ENCODE data around the gene EFCAB6.
A peak's percentile ranks its signal among the peaks of the same experiment; 100 is the strongest.

EFCAB6 gene

DNA sequence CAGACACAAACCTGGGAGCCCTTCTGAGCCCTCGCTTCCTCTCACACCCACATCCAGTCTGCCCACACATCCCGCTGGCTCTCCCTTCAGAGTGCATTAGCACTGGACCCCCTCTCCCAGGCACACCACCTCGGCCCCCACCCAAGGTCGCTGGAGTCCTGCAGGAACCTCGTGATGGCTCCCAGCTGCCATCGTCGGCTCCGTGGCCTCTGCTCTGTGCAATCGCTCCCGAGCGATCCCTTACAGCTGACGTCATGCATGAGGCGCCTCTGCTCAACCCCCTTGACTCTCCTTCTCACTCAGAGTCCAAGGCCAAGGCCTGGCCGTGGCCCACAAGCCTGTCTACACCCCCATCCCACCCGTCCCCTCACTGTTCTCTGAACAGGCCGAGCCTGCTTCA lies 183.9 kb downstream of the EFCAB6 start:
- DNase-seq: no peak

DNA sequence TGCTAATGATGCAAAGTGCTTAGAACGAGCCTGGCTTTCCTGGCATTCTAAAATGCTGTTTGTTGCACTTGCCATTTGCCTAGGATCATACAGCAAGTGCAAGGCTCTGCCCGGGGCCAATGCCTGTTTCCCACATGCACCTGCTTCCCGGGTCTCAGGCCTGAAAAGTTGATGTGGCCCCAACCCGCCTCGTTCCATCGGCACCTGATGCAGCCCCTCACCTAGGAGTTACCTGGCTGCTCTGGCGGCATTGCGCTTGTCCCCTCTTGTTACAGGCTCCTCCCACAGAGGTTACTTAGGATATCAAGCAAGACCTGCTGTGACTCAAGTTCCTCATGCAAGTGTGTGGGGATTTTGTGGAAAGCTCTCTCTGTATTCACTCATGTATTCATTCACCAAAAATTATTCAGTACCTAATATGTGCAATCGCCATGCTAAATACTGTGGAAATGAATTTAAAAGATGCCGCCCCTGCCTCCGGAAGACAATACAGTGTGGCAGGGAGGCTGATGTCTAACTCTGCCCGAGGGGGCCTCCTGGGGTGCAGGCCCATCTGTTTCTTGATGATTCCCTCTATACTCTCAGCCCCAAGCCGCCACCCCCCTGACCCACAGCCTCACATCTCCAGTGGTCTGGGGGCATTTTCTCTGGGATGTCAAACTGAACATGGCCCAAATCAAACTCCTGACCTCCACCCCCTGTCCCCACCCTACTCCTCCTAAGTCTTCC lies 184.5 kb downstream of the EFCAB6 start:
- DNase-seq: no peak

DNA sequence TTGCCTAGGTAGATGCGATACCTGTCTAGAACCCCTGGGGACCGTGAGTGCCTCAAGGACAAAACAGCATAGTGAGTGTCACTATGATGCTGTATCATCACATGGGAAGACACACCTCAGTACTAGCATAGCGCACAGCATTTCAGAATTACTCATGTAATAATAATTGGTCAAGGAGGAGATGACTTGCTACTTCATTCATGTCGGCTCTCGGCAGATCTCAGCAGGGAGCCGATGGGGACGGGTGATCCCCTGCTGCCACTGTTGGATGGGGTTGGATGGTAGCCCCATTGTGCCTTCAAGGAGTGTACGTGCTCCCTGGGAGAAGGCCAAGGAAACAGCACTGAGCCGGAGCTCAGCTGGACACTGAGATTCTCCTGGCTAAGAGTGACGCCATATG lies 186.9 kb downstream of the EFCAB6 start:
- peak; percentile 1 for DNase-seq

DNA sequence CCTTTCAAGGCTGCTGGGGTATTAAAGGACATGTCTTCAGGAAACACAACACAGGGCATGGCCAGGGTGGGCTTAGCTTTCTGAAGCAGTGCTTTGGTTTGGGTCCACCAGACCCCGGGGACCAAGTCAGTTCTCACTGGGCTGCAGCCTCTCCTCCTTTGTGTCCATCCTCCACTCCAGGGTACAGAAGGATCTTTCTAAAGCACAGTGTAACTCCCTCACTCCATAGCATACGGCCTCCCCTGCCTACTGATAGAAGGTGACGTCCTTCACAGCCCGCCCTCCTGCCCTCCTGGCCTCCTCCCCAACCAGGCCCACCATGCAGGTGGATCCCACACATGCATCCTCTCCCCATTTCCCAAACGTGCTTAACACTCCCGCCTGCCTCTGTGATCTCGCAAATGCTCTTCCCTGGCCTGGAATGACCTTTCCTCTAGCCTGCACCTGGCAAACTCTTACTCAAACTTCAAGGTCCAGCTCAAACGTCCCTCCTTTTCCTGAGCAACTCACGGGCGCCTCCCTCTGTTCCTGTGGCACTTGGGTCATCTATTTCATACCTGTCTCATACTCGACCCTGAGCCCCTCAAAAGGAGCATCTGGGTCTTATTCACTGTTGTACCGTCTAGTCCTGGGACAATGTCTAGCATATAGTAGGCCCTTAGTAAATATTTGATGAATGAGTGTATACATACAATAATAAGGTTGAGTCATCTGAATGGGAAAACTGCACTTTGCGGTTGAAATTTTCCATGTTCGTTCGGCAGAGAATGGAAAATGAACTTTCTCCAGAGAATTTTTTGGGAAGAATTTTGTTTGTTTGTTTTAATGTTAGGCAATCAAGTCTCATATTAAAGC lies 187.7 kb downstream of the EFCAB6 start:
- DNase-seq: peak; percentile 28

DNA sequence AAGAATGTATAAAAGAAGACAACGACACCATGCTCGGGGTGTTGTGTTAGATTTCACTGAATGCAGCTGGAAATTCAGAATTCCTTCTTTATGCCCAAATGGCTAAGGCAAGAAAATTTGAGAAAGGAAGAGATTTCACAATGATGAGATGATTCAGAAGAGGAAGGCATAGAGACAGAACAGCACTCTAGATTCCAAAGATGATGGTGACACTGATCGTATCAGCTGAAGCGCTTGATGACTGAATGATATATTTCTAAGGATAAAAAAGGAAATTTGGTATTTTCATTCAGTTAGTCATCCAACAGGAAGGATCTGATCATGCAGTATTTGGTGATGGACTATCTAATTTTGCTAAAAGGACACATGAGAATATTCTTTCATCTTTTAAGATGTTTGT lies 189.2 kb downstream of the EFCAB6 start:
- peak; percentile 12 for DNase-seq

DNA sequence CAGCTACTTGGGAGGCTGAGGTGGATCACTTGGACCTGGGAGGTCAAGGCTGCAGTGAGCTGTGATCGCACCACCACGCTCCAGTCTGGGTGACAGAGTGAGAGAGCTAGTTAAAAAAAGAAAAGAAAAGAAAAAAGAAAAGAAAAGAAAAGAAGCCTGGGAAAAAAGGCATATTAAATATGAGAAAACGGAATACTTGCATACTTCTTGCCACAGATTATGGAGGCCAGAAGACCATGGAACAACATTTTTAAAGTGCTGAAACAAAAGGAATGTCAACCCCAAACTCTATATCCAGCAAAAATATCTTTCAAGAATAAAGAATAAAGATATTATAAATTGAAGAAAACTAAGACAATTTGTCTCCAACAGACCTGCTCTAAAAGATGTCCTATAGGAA lies 191.9 kb downstream of the EFCAB6 start:
- DNase-seq: no peak

DNA sequence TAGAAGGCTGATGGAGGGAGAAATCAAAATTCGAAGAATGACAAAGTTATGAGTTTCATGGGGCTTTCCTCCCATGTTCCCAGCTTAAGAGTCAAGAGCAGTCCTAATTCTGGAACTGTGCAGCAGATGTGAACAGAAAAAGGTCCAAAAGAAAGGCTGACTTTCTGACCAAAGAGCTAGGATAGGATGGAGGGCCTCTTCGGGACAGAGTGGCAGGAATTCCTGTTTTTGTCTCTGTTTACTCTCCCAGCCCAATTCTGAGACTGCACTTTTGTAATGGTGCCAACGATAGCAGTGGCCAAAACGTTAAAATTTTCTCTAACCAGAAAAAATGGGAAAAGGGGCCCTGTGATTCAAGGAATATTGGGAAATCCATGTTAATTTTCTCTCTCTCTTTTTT lies 193.6 kb downstream of the EFCAB6 start:
- no peak for DNase-seq

DNA sequence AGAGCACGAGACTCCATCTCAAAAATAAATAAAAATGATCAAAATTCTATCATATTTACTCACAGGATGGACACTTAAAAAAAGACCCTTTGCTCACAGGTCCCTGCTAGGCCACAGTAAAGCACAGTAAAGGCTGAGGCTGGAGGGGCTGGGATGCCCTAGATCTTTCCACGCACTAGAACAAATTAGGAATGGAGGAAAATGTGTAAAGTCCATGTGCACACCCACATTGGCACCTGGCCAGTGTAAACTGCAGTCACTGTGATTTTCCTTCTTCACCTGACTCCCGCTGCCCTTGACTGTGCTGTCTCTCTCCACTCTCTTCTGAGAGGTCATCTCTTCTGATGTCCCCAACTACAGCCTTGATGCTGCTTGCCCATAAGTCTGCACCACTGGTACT lies 195.5 kb downstream of the EFCAB6 start:
- no peak for DNase-seq

DNA sequence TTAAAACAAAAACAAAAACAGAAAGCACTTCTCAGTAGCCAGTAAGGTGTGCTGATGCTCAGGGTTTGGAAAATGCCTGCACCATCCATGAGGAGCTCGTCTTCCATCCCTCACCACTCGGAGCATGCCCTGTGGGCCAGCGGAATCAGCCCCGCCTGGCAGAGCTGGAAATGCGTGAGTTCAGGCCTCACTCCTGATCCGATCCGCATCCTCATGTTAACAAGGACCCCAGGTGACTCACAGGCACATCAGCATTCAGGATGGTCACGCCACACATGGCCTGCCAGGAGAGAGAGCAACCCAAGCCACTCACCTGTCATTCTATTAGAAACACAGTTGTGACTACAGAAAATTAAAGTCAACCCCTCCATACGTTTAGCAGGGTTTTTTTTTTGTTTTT lies 211.8 kb downstream of the EFCAB6 start:
- DNase-seq: no peak

DNA sequence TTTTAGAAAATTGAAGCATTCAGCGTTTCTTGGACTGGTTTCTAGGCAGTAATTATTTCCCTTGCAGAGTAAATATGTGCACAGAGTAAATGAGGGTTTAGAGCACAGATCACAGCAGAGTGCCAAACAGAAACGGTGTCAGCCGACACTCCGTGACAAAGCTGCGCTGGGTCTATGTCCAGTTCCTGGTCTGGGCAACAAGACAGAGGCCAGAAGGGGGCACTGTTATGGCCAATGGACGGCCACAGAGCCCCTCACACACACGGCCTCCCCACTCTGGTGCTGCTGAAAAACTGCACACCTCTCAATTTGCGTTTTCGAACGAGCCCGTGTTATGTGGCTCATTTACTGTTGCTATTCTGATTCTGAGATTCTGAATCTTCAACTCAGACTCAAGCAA lies 219.6 kb downstream of the EFCAB6 start:
- no peak for DNase-seq

DNA sequence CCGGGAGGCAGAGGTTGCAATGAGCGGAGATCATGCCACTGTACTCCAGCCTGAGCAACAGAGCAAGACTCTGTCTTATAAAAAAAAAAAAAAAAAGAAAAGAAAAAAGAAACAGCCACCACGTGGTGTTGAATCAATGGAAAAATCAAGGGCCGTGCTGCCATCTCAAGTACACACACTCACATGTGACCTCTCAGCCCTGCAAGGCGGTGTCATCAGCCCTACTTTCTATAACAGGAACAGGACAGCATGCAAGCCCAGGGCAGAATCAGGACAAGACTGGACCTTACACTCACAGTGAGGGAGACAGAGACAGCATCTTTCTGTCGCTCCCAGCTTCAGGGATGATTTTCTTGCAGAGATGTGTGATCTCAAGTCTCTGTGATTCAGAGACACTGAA lies 220.7 kb downstream of the EFCAB6 start:
- no peak for DNase-seq

DNA sequence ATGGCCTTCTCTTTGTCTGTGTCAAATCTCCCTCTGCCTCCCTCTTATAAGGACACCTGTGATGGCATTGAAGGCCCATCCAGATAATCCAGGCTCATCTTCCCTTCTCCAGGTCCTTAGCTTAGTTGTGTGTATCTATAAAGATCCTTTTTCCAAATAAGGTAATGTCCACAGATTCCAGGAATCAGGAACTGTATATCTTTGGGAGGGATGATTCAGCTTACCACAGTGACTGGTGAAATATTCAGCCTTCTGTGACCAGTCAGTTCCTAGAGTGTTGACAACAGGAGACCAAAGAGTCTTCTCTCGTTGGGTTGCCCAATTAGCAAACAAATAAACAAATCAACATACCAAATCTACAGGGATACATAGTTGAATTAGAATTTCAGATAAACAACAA lies 224.5 kb downstream of the EFCAB6 start:
- DNase-seq: peak; percentile 32

DNA sequence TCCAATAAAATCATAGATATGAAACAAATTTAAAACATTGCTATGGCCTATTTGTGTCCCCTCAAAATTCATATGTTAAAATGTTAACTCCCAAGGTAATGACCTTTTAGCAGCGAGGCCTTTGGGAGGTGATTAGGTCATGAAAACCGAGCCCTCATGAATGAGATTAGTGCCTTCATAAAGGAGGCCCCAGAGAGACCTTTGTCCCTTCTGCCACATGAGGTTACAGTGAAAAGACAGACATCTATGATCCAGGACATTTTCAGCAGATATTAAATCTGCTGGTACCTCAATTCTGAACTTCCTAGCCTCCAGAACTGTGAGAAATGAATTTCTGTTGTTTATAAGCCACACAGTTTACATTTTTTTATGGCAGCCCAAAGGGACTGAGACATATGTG lies 228.6 kb downstream of the EFCAB6 start:
- no peak for DNase-seq

DNA sequence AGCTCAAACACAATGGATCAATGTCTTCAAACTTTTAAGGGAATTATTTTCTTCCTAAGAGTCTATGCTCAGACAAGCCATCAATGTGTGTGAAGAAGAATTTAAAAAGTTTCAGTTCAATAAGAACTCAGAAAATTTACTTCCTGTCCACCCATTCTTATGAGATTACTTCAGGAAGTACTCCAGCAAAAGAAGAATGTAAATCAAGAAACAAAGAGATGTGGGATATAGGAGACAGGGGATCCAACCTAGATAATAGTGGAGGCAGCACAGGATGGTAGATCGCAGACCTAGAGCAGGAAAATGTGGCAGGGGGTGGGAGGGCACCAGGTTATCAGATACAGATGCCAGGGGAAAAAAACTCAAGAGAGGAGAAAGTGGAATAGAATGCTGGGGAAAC lies 229.7 kb downstream of the EFCAB6 start:
- DNase-seq: no peak

DNA sequence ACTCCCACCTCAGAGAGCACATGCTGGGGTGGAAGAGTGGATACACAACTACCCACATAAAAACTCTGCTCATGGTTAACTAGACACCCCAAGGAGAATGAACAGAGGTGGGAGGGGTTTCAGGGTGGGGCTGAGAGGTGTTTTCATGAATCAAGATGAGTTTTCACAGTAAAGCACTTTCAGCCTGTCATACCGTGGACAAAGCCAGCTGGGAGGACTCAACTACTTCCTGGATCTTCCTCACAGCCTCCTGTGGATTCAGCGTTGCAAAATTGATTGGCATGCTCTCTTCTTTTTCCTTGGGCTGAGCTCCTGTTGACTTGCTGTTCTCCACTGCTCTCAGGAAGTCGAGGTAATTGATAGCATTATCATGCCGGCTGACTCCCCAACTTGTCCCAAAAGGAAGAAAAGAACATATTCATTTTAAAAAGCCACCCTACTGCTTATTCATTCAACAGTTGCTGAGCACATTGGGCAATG lies 231.8 kb downstream of the EFCAB6 start:
- no peak for DNase-seq

DNA sequence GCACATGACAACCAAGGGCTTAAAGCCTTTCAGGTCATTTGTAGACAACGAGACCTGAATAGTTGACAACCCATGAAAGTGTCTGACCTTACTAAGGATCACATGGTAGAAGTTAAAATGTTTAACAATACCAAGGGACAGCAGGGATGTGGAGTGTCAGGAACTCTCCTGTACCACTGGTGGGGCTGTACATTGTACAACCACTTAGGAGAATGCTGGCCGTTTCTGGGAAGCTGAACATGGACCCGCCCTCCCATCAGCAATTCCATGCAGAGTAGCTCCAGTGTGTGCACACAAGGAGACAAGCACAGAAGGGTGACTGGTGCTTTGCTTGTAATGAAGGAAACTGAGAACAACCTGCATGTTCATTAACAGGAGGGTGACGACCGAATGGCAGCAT lies 237.4 kb downstream of the EFCAB6 start:
- DNase-seq: no peak

DNA sequence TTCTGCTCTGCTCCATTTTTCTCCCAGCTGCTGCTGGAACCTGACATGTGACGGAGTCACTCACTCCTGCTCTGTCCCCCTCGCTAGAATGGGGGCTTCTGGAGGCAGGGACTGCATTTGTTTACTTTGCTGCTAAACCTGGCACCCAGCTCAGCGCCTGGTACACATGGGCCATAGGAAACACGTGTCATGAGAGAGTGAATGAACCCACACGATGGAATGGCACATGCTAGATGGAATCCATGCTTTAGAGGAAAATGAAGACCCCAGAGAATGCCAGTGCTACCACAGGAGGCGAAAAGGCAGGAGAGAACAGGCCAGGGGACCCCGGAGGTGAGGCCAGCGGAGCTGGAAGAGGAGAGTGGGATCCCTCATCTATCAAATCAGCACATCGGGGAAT lies 239.4 kb downstream of the EFCAB6 start:
- DNase-seq: no peak

DNA sequence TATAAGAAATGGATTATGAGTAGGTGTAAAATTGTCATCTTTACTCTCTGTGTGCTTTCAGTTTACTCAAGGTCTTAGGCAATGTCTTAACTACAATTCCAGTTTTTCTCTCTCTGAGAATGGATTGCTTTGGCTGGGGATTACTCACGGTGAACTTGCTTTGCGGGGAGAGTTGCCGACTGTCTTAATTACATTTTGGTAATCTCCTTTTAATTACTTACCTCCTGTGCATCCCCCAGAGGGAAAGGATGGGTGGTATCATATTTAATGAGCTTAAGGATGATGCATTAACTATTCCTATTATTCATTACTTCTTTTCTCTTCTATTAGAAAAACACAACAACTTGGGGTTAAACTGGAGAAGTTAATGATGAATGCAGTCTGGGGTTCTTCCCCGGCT lies 240.9 kb downstream of the EFCAB6 start:
- DNase-seq: no peak

DNA sequence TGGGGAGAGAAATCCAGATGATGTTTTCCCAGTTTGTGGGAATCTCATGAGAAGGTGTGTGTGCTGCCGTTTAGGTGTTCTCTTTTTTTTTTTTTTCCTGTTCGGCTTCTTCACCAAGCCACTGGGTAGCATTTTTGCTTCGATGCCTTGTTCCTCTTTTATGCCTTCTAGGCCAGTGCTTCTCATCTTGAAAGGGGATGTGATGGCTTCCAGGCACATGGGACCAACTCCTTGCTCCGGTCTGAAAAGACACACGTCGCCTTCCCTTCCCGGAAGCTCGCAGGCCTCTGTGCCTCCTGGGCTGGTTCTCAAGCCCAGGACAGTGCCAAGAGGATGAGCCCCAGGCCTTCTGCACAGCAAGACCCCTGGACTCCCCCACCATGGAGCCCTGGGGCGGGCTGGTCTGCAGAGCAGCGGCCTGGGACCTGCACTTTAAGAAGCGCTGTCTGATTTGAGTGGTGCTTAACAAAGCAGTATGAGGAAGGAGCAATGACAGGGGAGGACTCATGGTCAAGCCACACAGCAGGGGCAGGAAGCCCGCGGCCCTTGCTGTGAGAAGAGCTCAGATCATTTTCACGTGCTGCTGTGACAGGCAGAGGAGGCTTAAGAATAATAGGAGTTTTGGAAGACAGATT lies 241.5 kb downstream of the EFCAB6 start:
- DNase-seq: no peak

DNA sequence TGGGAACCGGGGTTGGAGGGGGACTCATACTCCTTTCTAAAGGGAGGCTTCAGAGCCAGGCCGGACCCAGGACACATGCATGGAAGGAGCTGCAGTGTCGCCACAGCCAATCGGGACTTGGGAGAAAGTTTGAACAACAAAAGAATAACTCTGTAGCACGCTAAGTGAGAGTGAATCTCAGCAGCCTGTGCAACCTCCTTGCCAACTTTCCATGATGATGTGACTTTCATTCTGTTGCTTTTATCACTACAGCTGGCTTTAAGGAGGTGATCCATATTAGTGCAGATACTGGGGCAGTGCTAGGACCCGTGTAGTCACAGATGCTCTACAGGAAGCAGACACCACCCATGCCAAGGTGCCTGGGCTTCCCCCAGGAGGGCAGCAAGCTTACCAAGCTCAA lies 243.0 kb downstream of the EFCAB6 start:
- DNase-seq: no peak

DNA sequence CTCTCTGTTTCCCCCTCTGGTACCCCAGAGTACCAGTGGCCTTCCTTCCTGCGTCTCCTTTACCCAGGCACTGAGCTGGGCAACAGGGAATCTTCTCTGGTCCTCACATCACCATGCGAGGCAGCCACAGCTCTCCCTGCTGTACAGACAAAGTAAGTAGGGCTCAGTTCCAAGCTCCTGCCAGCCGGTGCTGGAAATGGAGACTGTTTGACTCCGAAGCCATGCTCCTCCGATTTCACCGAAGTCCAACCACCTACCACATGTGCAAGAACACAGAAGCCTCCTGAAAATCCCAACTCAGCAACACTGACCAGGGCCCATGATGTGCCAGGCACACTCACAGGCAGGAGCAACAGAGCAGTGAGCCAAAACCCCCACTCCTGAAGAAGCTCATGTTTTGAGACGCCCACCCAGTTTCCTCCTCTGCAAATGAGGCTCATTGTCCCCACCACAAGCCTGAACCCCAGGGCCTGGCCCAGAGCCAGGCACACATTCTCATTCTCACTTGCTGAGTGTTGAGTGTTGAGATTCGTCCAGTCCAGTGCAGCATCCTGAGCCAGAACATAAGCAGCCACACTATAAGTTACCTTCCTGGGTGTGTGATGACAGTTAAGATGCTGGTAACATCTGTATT lies 244.3 kb downstream of the EFCAB6 start:
- no peak for DNase-seq

DNA sequence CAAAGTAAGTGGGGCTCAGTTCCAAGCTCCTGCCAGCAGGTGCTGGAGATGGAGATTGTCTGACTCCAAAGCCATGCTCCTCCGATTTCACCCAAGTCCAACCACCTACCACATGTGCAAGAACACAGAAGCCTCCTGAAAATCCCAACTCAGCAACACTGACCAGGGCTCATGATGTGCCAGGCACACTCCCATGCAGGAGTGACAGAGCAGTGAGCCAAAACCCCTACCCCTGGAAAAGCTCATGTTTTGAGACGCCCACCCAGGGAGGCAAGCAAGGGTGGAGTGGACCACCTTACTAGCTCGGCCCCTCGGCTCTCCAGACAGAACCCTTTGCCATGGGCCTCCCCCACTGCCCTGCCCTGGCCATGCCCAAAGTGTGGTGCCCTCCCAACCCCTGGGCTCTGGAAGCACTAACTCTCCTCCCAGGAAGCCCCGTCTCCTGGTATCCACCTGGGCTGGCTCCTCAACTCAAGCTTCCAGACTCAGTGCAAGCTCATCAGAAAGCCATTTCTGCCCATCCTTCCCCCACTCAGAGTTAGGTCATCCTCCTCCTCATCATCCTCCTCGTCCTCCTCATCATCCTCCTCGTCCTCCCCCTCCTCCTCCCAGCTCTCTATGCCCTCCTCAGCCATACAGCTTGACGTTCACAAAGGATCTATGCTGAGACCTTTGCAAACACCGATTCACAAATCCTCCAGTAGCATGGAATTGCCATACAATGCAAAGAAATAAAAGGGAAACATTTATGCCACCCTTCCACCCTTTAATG lies 245.4 kb downstream of the EFCAB6 start:
- no peak for DNase-seq

DNA sequence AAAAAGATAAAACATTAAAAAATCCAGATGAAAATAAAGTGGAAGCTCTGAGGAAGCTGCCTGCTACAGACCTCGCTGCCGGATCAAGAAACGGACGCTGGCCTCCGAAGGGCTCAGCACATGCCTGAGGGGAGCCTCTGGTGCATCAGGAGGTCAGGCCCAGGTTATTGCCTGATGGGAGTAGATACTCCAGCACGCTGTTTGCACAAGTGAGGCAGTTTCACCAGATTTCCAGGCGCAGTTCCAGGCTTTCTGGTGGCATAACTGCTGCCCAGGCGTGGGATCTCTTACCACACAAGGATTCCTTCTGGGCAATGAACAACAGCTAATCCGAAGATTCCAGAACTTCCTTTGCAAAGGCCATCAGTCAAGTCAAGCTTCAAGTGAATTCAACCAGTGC lies 246.1 kb downstream of the EFCAB6 start:
- no peak for DNase-seq

Data from fibroblast of skin of right biceps (primary cell).